Activated CD8-positive, alpha-beta T cell treated with anti-CD3 and anti-CD28 coated beads for 36 hours (primary cell): Measurements from ENCODE around the gene GPR78. TPM values are rescaled to one million over a fixed set of nuclear protein-coding genes. Genes with fewer than 3 reads are reported as not detected.

Source experiments
- ATAC-seq: fragments of 200-7000 bp; cut with Tn5 transposase; one replicate; pipeline ENCODE4 v1.10.0; 2021; ENCODE audit warnings: mild to moderate bottlenecking, moderate library complexity
- CTCF ChIA-PET: fragments of 350-600 bp; sonication (Branson Sonifier 250); formaldehyde crosslinking; loops from one replicate; lab custom pipeline; 2021; ENCODE audit warnings: antibody characterized with exemption; lab: Charles Lee
- POLR2A ChIA-PET: fragments of 350-600 bp; sonication (Branson Sonifier 250); formaldehyde crosslinking; loops from one replicate; lab custom pipeline; 2021; ENCODE audit warnings: antibody characterized with exemption; lab: Charles Lee
- DNase-seq: peaks from one replicate; pipeline ENCODE4 v3.0.0-alpha.2; 2020
- H3K27ac Mint-ChIP-seq: one replicate; pipeline ENCODE4 v1.8.0; 2021; ENCODE audit warnings: mild to moderate bottlenecking, mixed read lengths
- H3K27me3 Mint-ChIP-seq: one replicate; pipeline ENCODE4 v1.8.0; 2021; ENCODE audit warnings: mixed read lengths
- H3K36me3 Mint-ChIP-seq: one replicate; pipeline ENCODE4 v1.8.0; 2021; ENCODE audit warnings: low read depth, mixed read lengths
- H3K4me1 Mint-ChIP-seq: one replicate; pipeline ENCODE4 v1.8.0; 2021; ENCODE audit warnings: low read depth, mixed read lengths
- H3K4me3 Mint-ChIP-seq: one replicate; pipeline ENCODE4 v1.8.0; 2021; ENCODE audit warnings: mild to moderate bottlenecking, moderate library complexity, mixed read lengths
- H3K9me3 Mint-ChIP-seq: one replicate; pipeline ENCODE4 v1.8.0; 2021; ENCODE audit warnings: mixed read lengths
- CTCF ChIP-seq: fragments of 200-600 bp; IDR thresholded peaks from one replicate; pipeline ENCODE4 v1.8.0; 2022; ENCODE audit warnings: antibody characterized with exemption, mild to moderate bottlenecking
- intact Hi-C: fragments of 100-400 bp; cut with micrococcal nuclease; formaldehyde crosslinking; loops from one replicate; pipeline ENCODE4 v1.10.0; 2022
- total RNA-seq, 2 experiments: library from RNA; stranded (reverse); gene quantifications; one replicate each; pipeline ENCODE4 v1.2.3, GENCODE V29; 2021

The GPR78 gene
- total RNA-seq, 2 experiments from 2014 or later, result not detected

GRCh38 chr4:8560265-8561047 is 19.7 kb upstream of the GPR78 start:
- peaks cover 1% of the 10 kb centered on the region for H3K27me3 Mint-ChIP-seq
- no peaks in the 10 kb centered on the region for H3K36me3 Mint-ChIP-seq
- no peak for DNase-seq
- ChIA-PET CTCF (interaction anchor here (1.0 kb wide), 1 partner anchor 13 kb away, joined by 4 read pairs; no protein-coding TSS in a partner anchor), POLR2A (no interaction called here)
- TF ChIP-seq CTCF, result no peak
- H3K9me3 Mint-ChIP-seq, result no peaks in the 10 kb centered on the region
- no peaks in the 10 kb centered on the region for H3K4me1 Mint-ChIP-seq
- no peak overlapping the region for H3K27ac Mint-ChIP-seq
- no peak for ATAC-seq
- no peak overlapping the region for H3K4me3 Mint-ChIP-seq
- intact Hi-C loops, result no loop called here

GRCh38 chr4:8564595-8564994 is 15.6 kb upstream of the GPR78 start:
- CTCF ChIA-PET, result no interaction called here
- POLR2A ChIA-PET, result no interaction called here
- intact Hi-C loops, result no loop called here
- ATAC-seq, result no peak
- Mint-ChIP-seq H3K36me3 (no peaks in the 10 kb centered on the region), H3K9me3 (no peaks in the 10 kb centered on the region), H3K27me3 (peaks cover 1% of the 10 kb centered on the region), H3K27ac (no peak overlapping the region), H3K4me3 (no peak overlapping the region), H3K4me1 (no peaks in the 10 kb centered on the region)
- no peak for TF ChIP-seq CTCF
- DNase-seq, result no peak

GRCh38 chr4:8568068-8568668 is 12.0 kb upstream of the GPR78 start:
- no peak for TF ChIP-seq CTCF
- intact Hi-C loops, result no loop called here
- DNase-seq, result no peak
- no peaks in the 10 kb centered on the region for H3K36me3 Mint-ChIP-seq
- H3K9me3 Mint-ChIP-seq, result no peaks in the 10 kb centered on the region
- CTCF ChIA-PET, result no interaction called here
- no peak overlapping the region for H3K27ac Mint-ChIP-seq
- H3K27me3 Mint-ChIP-seq, result no peaks in the 10 kb centered on the region
- no peak for ATAC-seq
- H3K4me1 Mint-ChIP-seq, result no peaks in the 10 kb centered on the region
- POLR2A ChIA-PET, result no interaction called here
- H3K4me3 Mint-ChIP-seq, result no peak overlapping the region

GRCh38 chr4:8570201-8570600 is 10.0 kb upstream of the GPR78 start:
- DNase-seq (no peak), ATAC-seq (no peak)
- CTCF ChIA-PET, result no interaction called here
- no peak for TF ChIP-seq CTCF
- no peak overlapping the region for H3K4me3 Mint-ChIP-seq
- no peak overlapping the region for H3K27ac Mint-ChIP-seq
- no peaks in the 10 kb centered on the region for H3K27me3 Mint-ChIP-seq
- POLR2A ChIA-PET, result interaction anchor here (0.6 kb wide), 1 partner anchor 223 kb away, joined by 4 read pairs; no protein-coding TSS in a partner anchor
- intact Hi-C loops, result no loop called here
- no peaks in the 10 kb centered on the region for H3K4me1 Mint-ChIP-seq
- H3K36me3 Mint-ChIP-seq, result no peaks in the 10 kb centered on the region
- H3K9me3 Mint-ChIP-seq, result no peaks in the 10 kb centered on the region
